Skin epidermis (tissue), 12 donors: ENCODE data around the gene SLC5A1.
"Not testable (repeated sequence)": the region's sequence is repeated elsewhere in the genome, so short reads cannot be mapped to it uniquely, and the experiment has no call there.

Experiments
- H3K27ac ChIP-seq, 21 experiments: fragments of 200-600 bp; sonication (generic) in 11 of 21; one replicate each; pipeline ENCODE4 v1.5.0; 2020; ENCODE audit warnings: mild to moderate bottlenecking in 3 of 21, inconsistent platforms in 2 of 21, moderate library complexity in 2 of 21
- H3K4me3 ChIP-seq, 7 experiments: fragments of 200-600 bp; sonication (generic) in 2 of 7; one replicate each; pipeline ENCODE4 v1.5.0; 2020; ENCODE audit warnings: inconsistent platforms in 2 of 7, mild to moderate bottlenecking in 2 of 7, moderate library complexity in 1 of 7

Gene SLC5A1

GRCh38 chr22:32082331-32082730 is 39.3 kb downstream of the SLC5A1 start:
- no peak overlapping the region for H3K4me3 ChIP-seq

GRCh38 chr22:32083000-32083399 is 39.9 kb downstream of the SLC5A1 start:
- no peak overlapping the region for H3K4me3 ChIP-seq
- no peak overlapping the region for H3K27ac ChIP-seq

More at GRCh38 chr22:32082331-32082730, 39.3 kb downstream of the SLC5A1 start:
- no peak overlapping the region for H3K27ac ChIP-seq

- no peak overlapping the region for H3K4me3 ChIP-seq
- no peak overlapping the region for H3K27ac ChIP-seq
Measured at GRCh38 chr22:32083814-32084213, 40.8 kb downstream of the SLC5A1 start.

- Histone ChIP-seq H3K4me3 (no peak overlapping the region), H3K27ac (no peak overlapping the region)
Measured at GRCh38 chr22:32088084-32088483, 45.0 kb downstream of the SLC5A1 start.

GRCh38 chr22:32097018-32097417 is 54.0 kb downstream of the SLC5A1 start:
- H3K4me3 ChIP-seq, result no peak overlapping the region
- no peak overlapping the region for H3K27ac ChIP-seq

GRCh38 chr22:32097881-32098499 is 54.9 kb downstream of the SLC5A1 start:
- H3K27ac ChIP-seq, result no peak overlapping the region
- no peak overlapping the region for H3K4me3 ChIP-seq

- Histone ChIP-seq H3K4me3 (no peak overlapping the region), H3K27ac (no peak overlapping the region)
Measured at GRCh38 chr22:32100711-32101110, 57.6 kb downstream of the SLC5A1 start.

- H3K27ac ChIP-seq, result no peak overlapping the region
- no peak overlapping the region for H3K4me3 ChIP-seq
Measured at GRCh38 chr22:32103658-32104315, 60.7 kb downstream of the SLC5A1 start.

- Histone ChIP-seq H3K27ac (no peak overlapping the region), H3K4me3 (no peak overlapping the region)
Measured at GRCh38 chr22:32106930-32107329, 63.9 kb downstream of the SLC5A1 start.

- H3K4me3 ChIP-seq, result no peak overlapping the region
- H3K27ac ChIP-seq, result no peak overlapping the region
Measured at GRCh38 chr22:32112380-32112779, 69.3 kb downstream of the SLC5A1 start.

- Histone ChIP-seq H3K27ac (no peak overlapping the region), H3K4me3 (no peak overlapping the region)
Measured at GRCh38 chr22:32119568-32120235, 76.6 kb downstream of the SLC5A1 start.

- no peak overlapping the region for H3K27ac ChIP-seq
Measured at GRCh38 chr22:32120603-32121002, 77.5 kb downstream of the SLC5A1 start.

GRCh38 chr22:32122899-32123298 is 79.8 kb downstream of the SLC5A1 start:
- no peak overlapping the region for H3K27ac ChIP-seq
- H3K4me3 ChIP-seq, result no peak overlapping the region

More at GRCh38 chr22:32120603-32121002, 77.5 kb downstream of the SLC5A1 start:
- no peak overlapping the region for H3K4me3 ChIP-seq

- Histone ChIP-seq H3K27ac (no peak overlapping the region), H3K4me3 (no peak overlapping the region)
Measured at GRCh38 chr22:32123657-32124056, 80.6 kb downstream of the SLC5A1 start.

GRCh38 chr22:32127904-32128303 is 84.8 kb downstream of the SLC5A1 start:
- Histone ChIP-seq H3K27ac (no peak overlapping the region), H3K4me3 (no peak overlapping the region)

- Histone ChIP-seq H3K27ac (no peak overlapping the region), H3K4me3 (no peak overlapping the region)
Measured at GRCh38 chr22:32130464-32130863, 87.4 kb downstream of the SLC5A1 start.

GRCh38 chr22:32132126-32132525 is 89.1 kb downstream of the SLC5A1 start:
- no peak overlapping the region for H3K4me3 ChIP-seq
- no peak overlapping the region for H3K27ac ChIP-seq

GRCh38 chr22:32132783-32133182 is 89.7 kb downstream of the SLC5A1 start:
- Histone ChIP-seq H3K4me3 (no peak overlapping the region), H3K27ac (no peak overlapping the region)

GRCh38 chr22:32134796-32135195 is 91.7 kb downstream of the SLC5A1 start:
- H3K27ac ChIP-seq, H3K4me3 ChIP-seq: not testable (repeated sequence)

GRCh38 chr22:32135958-32136357 is 92.9 kb downstream of the SLC5A1 start:
- not testable (repeated sequence) for H3K27ac ChIP-seq

GRCh38 chr22:32136881-32137280 is 93.8 kb downstream of the SLC5A1 start:
- not testable (repeated sequence) for H3K27ac ChIP-seq, H3K4me3 ChIP-seq

More at GRCh38 chr22:32135958-32136357, 92.9 kb downstream of the SLC5A1 start:
- H3K4me3 ChIP-seq, result not testable (repeated sequence)
